Small intestine (tissue), 7 donors: ENCODE results near the gene ZNF609. TPM values are rescaled to one million over a fixed set of nuclear protein-coding genes. Genes with fewer than 3 reads are reported as not detected.
A peak's percentile ranks its signal among the peaks of the same experiment; 100 is the strongest.

Experiments used
- DNase-seq, 2 donors: peaks; one replicate each; pipeline versions ENCODE4 v3.0.0 to v3.0.0-alpha.2; 2013
- FAIRE-seq: peaks from 2 replicates; lab custom pipeline; 2012; peaks lifted over from hg19 to GRCh38; lab: Jason Lieb, UNC
- H3K27ac ChIP-seq, 3 donors: one replicate each; pipeline ENCODE4 v1.5.1; 2013; ENCODE audit warnings: low read length in 2 of 3, mild to moderate bottlenecking in 2 of 3, control low read depth in 1 of 3, inconsistent platforms in 1 of 3, low read depth in 1 of 3, moderate library complexity in 1 of 3
- H3K27me3 ChIP-seq, 3 donors: one replicate each; pipeline ENCODE4 v1.6.1; 2013; ENCODE audit warnings: low read length in 3 of 3, inconsistent platforms in 1 of 3; ENCODE audit not compliant: control insufficient read depth in 3 of 3, insufficient read depth in 3 of 3
- H3K36me3 ChIP-seq, 3 donors: one replicate each; pipeline ENCODE4 v1.6.1; 2013; ENCODE audit warnings: low read length in 3 of 3, inconsistent platforms in 1 of 3, low read depth in 1 of 3, mild to moderate bottlenecking in 1 of 3, moderate library complexity in 1 of 3; ENCODE audit not compliant: control insufficient read depth in 3 of 3, insufficient read depth in 2 of 3
- H3K4me1 ChIP-seq, 3 donors: one replicate each; pipeline ENCODE4 v1.6.1; 2013; ENCODE audit warnings: low read length in 2 of 3, inconsistent platforms in 1 of 3, low read depth in 1 of 3, mild to moderate bottlenecking in 1 of 3, moderate library complexity in 1 of 3; ENCODE audit not compliant: control insufficient read depth in 3 of 3, insufficient read depth in 2 of 3
- H3K4me3 ChIP-seq, 3 donors: one replicate each; pipeline ENCODE4 v1.5.1; 2013; ENCODE audit warnings: low read length in 3 of 3, control low read depth in 1 of 3, inconsistent platforms in 1 of 3, low read depth in 1 of 3, mild to moderate bottlenecking in 1 of 3, moderate library complexity in 1 of 3
- H3K9me3 ChIP-seq, 2 donors: one replicate each; pipeline ENCODE4 v1.6.1; 2013; ENCODE audit warnings: low read depth in 1 of 2, low read length in 1 of 2; ENCODE audit not compliant: control insufficient read depth in 2 of 2, insufficient read depth in 1 of 2
- WGBS, 3 donors: extraction: QIAGEN DNeasy Blood & Tissue Kit; methylation state at CpG; one replicate each; pipeline ENCODE4 v1.1.7; 2013; 5-methylcytosine and 5-hydroxymethylcytosine counted together
- polyA plus RNA-seq, 4 donors: library from polyadenylated mRNA; stranded (reverse) in 3 of 4; unstranded in 1 of 4; fragments of 200-250 nt in 3 of 4; fragments of 120-200 nt in 1 of 4; gene quantifications; one replicate each; pipeline versions ENCODE4 v1.2.1 to v1.2.3, GENCODE V29; 2013
- donor health status: healthy with polysubstance abuse.
- donor health status: control.
- donor health status: control.
- donor health status: Bipolar disorder and iron deficiency.
- donor health status: healthy.

ZNF609 gene
- polyA plus RNA-seq, 4 donors, result 6.8 to 22.5 (median 8.4) TPM

- Histone ChIP-seq H3K4me1 (peaks cover 10 to 11% (median 11%) of the 10 kb centered on the region in 3 donors), H3K4me3 (no peak overlapping the region), H3K27me3 (no peaks in the 10 kb centered on the region), H3K27ac (no peak overlapping the region), H3K9me3 (no peaks in the 10 kb centered on the region), H3K36me3 (peaks cover 0 to 8% (median 0%) of the 10 kb centered on the region in 3 donors)
- DNase-seq (peak; percentile 18 to 29), FAIRE-seq (no peak)
- 8 to 42% (median 25%) methylated on average over 1 of the region's 1 CpG for WGBS, 3 donors
Measured at GRCh38 chr15:64574301-64575017, 114.1 kb downstream of the ZNF609 start.

GRCh38 chr15:64580696-64581407, 120.5 kb downstream of the ZNF609 start:
- peaks cover 0 to 10% of the 10 kb centered on the region in 2 donors for H3K9me3 ChIP-seq
- FAIRE-seq (no peak), DNase-seq (no peak)
- WGBS, 3 donors, result 96 to 97% (median 96%) methylated on average over 9 of the region's 9 CpGs
- peaks cover 0 to 8% (median 0%) of the 10 kb centered on the region in 3 donors for H3K36me3 ChIP-seq
- no peak overlapping the region for H3K27ac ChIP-seq
- no peaks in the 10 kb centered on the region for H3K27me3 ChIP-seq
- peaks cover 0 to 3% (median 0%) of the 10 kb centered on the region in 3 donors for H3K4me1 ChIP-seq
- H3K4me3 ChIP-seq, result no peak overlapping the region

GRCh38 chr15:64581408-64581761, 121.0 kb downstream of the ZNF609 start:
- 95 to 100% (median 98%) methylated on average over 2 of the region's 2 CpGs for WGBS, 3 donors
- H3K36me3 ChIP-seq, result peaks cover 0 to 8% (median 0%) of the 10 kb centered on the region in 3 donors
- no peaks in the 10 kb centered on the region for H3K27me3 ChIP-seq
- H3K4me3 ChIP-seq, result no peak overlapping the region
- no peak overlapping the region for H3K27ac ChIP-seq
- no peak for FAIRE-seq
- DNase-seq, result no peak
- H3K4me1 ChIP-seq, result peaks cover 0 to 3% (median 0%) of the 10 kb centered on the region in 3 donors
- H3K9me3 ChIP-seq, result peaks cover 0 to 10% of the 10 kb centered on the region in 2 donors

GRCh38 chr15:64582202-64582601, 121.8 kb downstream of the ZNF609 start:
- FAIRE-seq (no peak), DNase-seq (no peak)
- H3K4me1 ChIP-seq, result peaks cover 0 to 3% (median 0%) of the 10 kb centered on the region in 3 donors
- H3K27ac ChIP-seq, result no peak overlapping the region
- H3K27me3 ChIP-seq, result no peaks in the 10 kb centered on the region
- peaks cover 0 to 8% (median 0%) of the 10 kb centered on the region in 3 donors for H3K36me3 ChIP-seq
- H3K9me3 ChIP-seq, result peaks cover 0 to 10% of the 10 kb centered on the region in 2 donors
- no peak overlapping the region for H3K4me3 ChIP-seq
- WGBS, 3 donors, result 95 to 100% (median 97%) methylated on average over 3 of the region's 3 CpGs

- no peak for DNase-seq
- WGBS, 3 donors, result 80 to 94% (median 93%) methylated on average over 4 of the region's 4 CpGs
- Histone ChIP-seq H3K36me3 (peaks cover 0 to 5% (median 0%) of the 10 kb centered on the region in 3 donors), H3K4me3 (no peak overlapping the region), H3K4me1 (peaks cover 0 to 3% (median 0%) of the 10 kb centered on the region in 3 donors), H3K9me3 (peaks cover 0 to 10% of the 10 kb centered on the region in 2 donors), H3K27me3 (no peaks in the 10 kb centered on the region), H3K27ac (peak overlapping the region in 1 of 3 donors; percentile 24)
- FAIRE-seq, result no peak
Measured at GRCh38 chr15:64583519-64583918, 123.1 kb downstream of the ZNF609 start.

- FAIRE-seq (no peak), DNase-seq (no peak)
- Histone ChIP-seq H3K4me3 (no peak overlapping the region), H3K27me3 (no peaks in the 10 kb centered on the region), H3K36me3 (peaks cover 0 to 5% (median 0%) of the 10 kb centered on the region in 3 donors), H3K27ac (no peak overlapping the region), H3K4me1 (peaks cover 0 to 3% (median 0%) of the 10 kb centered on the region in 3 donors), H3K9me3 (peaks cover 0 to 10% of the 10 kb centered on the region in 2 donors)
- WGBS, 3 donors, result 86 to 96% (median 93%) methylated on average over 3 of the region's 3 CpGs
Measured at GRCh38 chr15:64583983-64584382, 123.6 kb downstream of the ZNF609 start.

GRCh38 chr15:64586259-64586870, 126.0 kb downstream of the ZNF609 start:
- no peak for DNase-seq
- H3K27me3 ChIP-seq, result no peaks in the 10 kb centered on the region
- no peaks in the 10 kb centered on the region for H3K36me3 ChIP-seq
- H3K4me3 ChIP-seq, result no peak overlapping the region
- no peak for FAIRE-seq
- H3K4me1 ChIP-seq, result peaks cover 0 to under 1% (median 0%) of the 10 kb centered on the region in 3 donors
- WGBS, 3 donors, result 90 to 94% (median 94%) methylated on average over 11 to 12 of the region's 12 CpGs
- H3K27ac ChIP-seq, result no peak overlapping the region
- H3K9me3 ChIP-seq, result no peaks in the 10 kb centered on the region

- FAIRE-seq, result no peak
Measured at GRCh38 chr15:64586984-64587383, 126.6 kb downstream of the ZNF609 start.

More at GRCh38 chr15:64586984-64587383, 126.6 kb downstream of the ZNF609 start:
- H3K4me1 ChIP-seq, result no peaks in the 10 kb centered on the region
- WGBS, 3 donors, result 78 to 87% (median 86%) methylated on average over 4 of the region's 4 CpGs
- H3K27me3 ChIP-seq, result no peaks in the 10 kb centered on the region
- no peak for DNase-seq
- no peaks in the 10 kb centered on the region for H3K9me3 ChIP-seq
- H3K27ac ChIP-seq, result no peak overlapping the region
- H3K4me3 ChIP-seq, result no peak overlapping the region
- peaks cover 0 to 5% (median 0%) of the 10 kb centered on the region in 3 donors for H3K36me3 ChIP-seq
